OCI-LY3 (cell line): ENCODE results near the gene MCRIP2.

Experiments
- H2AFZ ChIP-seq: fragments of 200-600, 300-600 bp; shearing (Covaris generic); 2 replicates; pipeline ENCODE4 v1.6.0; 2014; ENCODE audit warnings: antibody characterized with exemption, low read depth, low read length
- H3K27ac ChIP-seq: fragments of 200-600, 300-600 bp; sonication (generic); 2 replicates; pipeline ENCODE4 v1.5.1; 2014; ENCODE audit warnings: mild to moderate bottlenecking, low read length, moderate library complexity, mixed read lengths
- H3K27me3 ChIP-seq: fragments of 200-600, 300-600 bp; sonication (generic); 2 replicates; pipeline ENCODE4 v1.6.1; 2014; ENCODE audit warnings: low read depth, low read length, mixed read lengths
- H3K36me3 ChIP-seq: fragments of 200-600, 300-600 bp; sonication (generic); replicated peaks from 2 replicates; pipeline ENCODE3; 2014; ENCODE audit warnings: low read depth, low read length, mixed read lengths
- H3K4me1 ChIP-seq: fragments of 300-600, 200-600 bp; sonication (generic); 2 replicates; pipeline ENCODE4 v1.6.1; 2014; ENCODE audit warnings: low read length, mixed read lengths
- H3K4me2 ChIP-seq: fragments of 200-600, 300-600 bp; sonication (generic); 2 replicates; pipeline ENCODE4 v1.6.1; 2014; ENCODE audit warnings: low read length, mixed read lengths
- H3K4me3 ChIP-seq: fragments of 300-600, 200-600 bp; sonication (generic); 2 replicates; pipeline ENCODE4 v1.5.1; 2014; ENCODE audit warnings: antibody characterized with exemption, mild to moderate bottlenecking, low read length, moderate library complexity
- H3K79me2 ChIP-seq: fragments of 300-600, 200-600 bp; shearing (Covaris generic); 2 replicates; pipeline ENCODE4 v1.6.1; 2014; ENCODE audit warnings: mild to moderate bottlenecking, low read length, mixed read lengths
- H3K9ac ChIP-seq: fragments of 300-600, 200-600 bp; shearing (Covaris generic); 2 replicates; pipeline ENCODE4 v1.6.0; 2014; ENCODE audit warnings: mild to moderate bottlenecking, low read length, moderate library complexity
- H3K9me3 ChIP-seq: fragments of 200-600, 300-600 bp; shearing (Covaris generic); 2 replicates; pipeline ENCODE4 v1.6.1; 2014; ENCODE audit warnings: low read length, mixed read lengths; ENCODE audit not compliant: insufficient read depth
- H4K20me1 ChIP-seq: fragments of 200-600, 300-600 bp; sonication (generic); 2 replicates; pipeline ENCODE4 v1.6.1; 2016; ENCODE audit warnings: low read length, mixed read lengths; ENCODE audit not compliant: insufficient read depth
- EZH2phosphoT487 ChIP-seq: fragments of 200-600 bp; shearing (Covaris generic); IDR thresholded peaks from 2 replicates; pipeline ENCODE4 v1.6.1; 2018; ENCODE audit warnings: antibody characterized with exemption, mixed run types, low read depth
- TF ChIP-seq, protein P1 (sequence below): fragments of 200-600, 300-600 bp; sonication (generic); IDR thresholded peaks from 2 replicates; pipeline ENCODE4 v1.5.1; 2014; ENCODE audit warnings: antibody characterized with exemption, low read length, low read depth

Gene MCRIP2

GRCh38 chr16:677316-678190 is 35.9 kb downstream of the MCRIP2 start:
- Histone ChIP-seq H3K4me2 (no peak overlapping the region), H4K20me1 (0 out of 2 replicates have a peak, but pooled peaks cover 4% of the 10 kb centered on the region), H3K4me3 (no peak overlapping the region), H3K36me3 (peaks cover 20% of the 10 kb centered on the region), H2AFZ (no peak overlapping the region), H3K79me2 (peaks cover 22% of the 10 kb centered on the region), H3K9me3 (no peaks in the 10 kb centered on the region), H3K27me3 (no peaks in the 10 kb centered on the region), H3K4me1 (peaks cover 9% of the 10 kb centered on the region), H3K27ac (no peak overlapping the region), H3K9ac (no peak overlapping the region)
- TF ChIP-seq EZH2phosphoT487 = no peak
- TF ChIP-seq, protein P1, sequence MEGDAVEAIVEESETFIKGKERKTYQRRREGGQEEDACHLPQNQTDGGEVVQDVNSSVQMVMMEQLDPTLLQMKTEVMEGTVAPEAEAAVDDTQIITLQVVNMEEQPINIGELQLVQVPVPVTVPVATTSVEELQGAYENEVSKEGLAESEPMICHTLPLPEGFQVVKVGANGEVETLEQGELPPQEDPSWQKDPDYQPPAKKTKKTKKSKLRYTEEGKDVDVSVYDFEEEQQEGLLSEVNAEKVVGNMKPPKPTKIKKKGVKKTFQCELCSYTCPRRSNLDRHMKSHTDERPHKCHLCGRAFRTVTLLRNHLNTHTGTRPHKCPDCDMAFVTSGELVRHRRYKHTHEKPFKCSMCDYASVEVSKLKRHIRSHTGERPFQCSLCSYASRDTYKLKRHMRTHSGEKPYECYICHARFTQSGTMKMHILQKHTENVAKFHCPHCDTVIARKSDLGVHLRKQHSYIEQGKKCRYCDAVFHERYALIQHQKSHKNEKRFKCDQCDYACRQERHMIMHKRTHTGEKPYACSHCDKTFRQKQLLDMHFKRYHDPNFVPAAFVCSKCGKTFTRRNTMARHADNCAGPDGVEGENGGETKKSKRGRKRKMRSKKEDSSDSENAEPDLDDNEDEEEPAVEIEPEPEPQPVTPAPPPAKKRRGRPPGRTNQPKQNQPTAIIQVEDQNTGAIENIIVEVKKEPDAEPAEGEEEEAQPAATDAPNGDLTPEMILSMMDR = no peak

GRCh38 chr16:678209-678857 is 36.7 kb downstream of the MCRIP2 start:
- H2AFZ ChIP-seq = no peak overlapping the region
- no peaks in the 10 kb centered on the region for H3K9me3 ChIP-seq
- H4K20me1 ChIP-seq = 0 out of 2 replicates have a peak, but pooled peaks cover 4% of the 10 kb centered on the region
- H3K4me3 ChIP-seq = no peak overlapping the region
- H3K27ac ChIP-seq = no peak overlapping the region
- no peak overlapping the region for H3K9ac ChIP-seq
- peaks cover 21% of the 10 kb centered on the region for H3K36me3 ChIP-seq
- no peak for TF ChIP-seq EZH2phosphoT487
- TF ChIP-seq, protein P1 = no peak
- H3K4me1 ChIP-seq = peaks cover 14% of the 10 kb centered on the region
- peaks cover 30% of the 10 kb centered on the region for H3K79me2 ChIP-seq
- H3K27me3 ChIP-seq = no peaks in the 10 kb centered on the region
- H3K4me2 ChIP-seq = no peak overlapping the region

DNA sequence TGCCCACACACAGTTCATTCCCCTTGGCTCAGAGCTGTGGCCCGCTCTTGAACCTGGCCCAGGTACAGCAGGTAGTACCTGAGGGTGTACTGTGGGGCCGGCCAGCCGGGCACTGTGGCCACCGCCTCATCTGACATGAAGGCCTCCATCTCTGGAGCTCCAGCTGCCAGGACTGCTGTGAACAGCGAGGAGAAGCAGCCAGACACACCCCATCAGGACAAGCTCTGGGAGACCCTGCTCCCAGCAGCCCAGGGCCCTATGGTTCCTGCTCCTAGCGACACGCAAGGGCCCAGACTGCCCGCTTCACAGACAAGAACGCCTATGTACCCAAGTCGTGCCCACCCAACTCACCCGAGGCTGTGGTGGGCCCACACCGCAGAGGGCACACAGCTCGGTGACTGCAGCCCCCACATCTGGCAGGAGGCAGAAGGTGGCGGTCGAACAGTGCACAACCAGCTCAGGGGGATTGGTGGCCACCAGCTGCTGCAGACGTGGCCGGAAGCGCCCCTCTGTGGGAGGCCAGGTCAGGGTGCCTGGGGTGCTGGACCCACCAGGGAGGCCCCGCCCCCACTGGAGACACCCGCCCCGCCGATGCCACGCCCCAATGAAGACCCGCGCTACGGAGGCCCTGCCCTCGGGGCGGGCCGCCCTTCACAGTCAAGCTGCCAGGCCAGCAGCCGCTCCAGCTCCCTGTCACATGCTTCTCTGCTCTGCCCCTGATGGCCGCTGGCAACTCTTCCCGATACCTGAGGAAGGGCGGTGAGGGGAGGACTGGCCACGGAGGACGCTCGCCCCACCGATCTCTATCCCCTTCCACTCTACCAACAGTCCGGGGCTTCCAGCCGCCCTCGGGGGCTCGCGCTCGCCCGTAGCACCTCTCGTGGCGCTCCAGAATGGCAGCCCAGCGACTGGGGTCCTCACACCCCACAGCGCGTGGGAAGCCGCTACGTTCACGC is 37.5 kb downstream of the MCRIP2 start:
- H4K20me1 ChIP-seq = 0 out of 2 replicates have a peak, but pooled peaks cover 4% of the 10 kb centered on the region
- peaks cover 16% of the 10 kb centered on the region for H3K4me1 ChIP-seq
- no peak overlapping the region for H3K27ac ChIP-seq

More for the DNA sequence above, 37.5 kb downstream of the MCRIP2 start:
- no peak for TF ChIP-seq EZH2phosphoT487
- TF ChIP-seq, protein P1 = no peak
- H3K4me3 ChIP-seq = peak overlapping the region; percentile 32; the same call in 1 of the 2 replicates
- no peak overlapping the region for H2AFZ ChIP-seq
- no peaks in the 10 kb centered on the region for H3K9me3 ChIP-seq
- H3K79me2 ChIP-seq = peaks cover 37% of the 10 kb centered on the region
- no peak overlapping the region for H3K9ac ChIP-seq
- peak overlapping the region; percentile 37 for H3K4me2 ChIP-seq
- H3K36me3 ChIP-seq = peaks cover 21% of the 10 kb centered on the region
- H3K27me3 ChIP-seq = no peaks in the 10 kb centered on the region
